Breast epithelium (tissue), 3 donors: ENCODE results near the gene CLDN12.

Source experiments
- CTCF ChIP-seq, 3 donors: fragments of 450-650 bp; IDR thresholded peaks; one replicate each; pipeline ENCODE4 v1.5.1; 2016 to 2017; ENCODE audit warnings: antibody characterized with exemption in 3 of 3, mild to moderate bottlenecking in 3 of 3, moderate library complexity in 3 of 3
- POLR2A ChIP-seq: fragments of 450-650 bp; IDR thresholded peaks from one replicate; pipeline ENCODE4 v1.6.1; 2016; ENCODE audit warnings: antibody characterized with exemption, mild to moderate bottlenecking, moderate library complexity
- POLR2AphosphoS5 ChIP-seq, 3 donors: sonication (generic); formaldehyde crosslinking; IDR thresholded peaks; one replicate each; pipeline ENCODE4 v1.6.1; 2017; ENCODE audit warnings: antibody characterized with exemption in 3 of 3

- TF ChIP-seq CTCF (IDR thresholded peaks at IDR 0.05) (peak in 1 of 3 donors; percentile 9), POLR2A (peak; percentile 55), POLR2AphosphoS5 (IDR thresholded peaks at IDR 0.05) (peak; percentile 70 to 84 (median 81))
Measured at GRCh38 chr7:90403174-90404113, at the start of gene CLDN12.
